ENCODE measurements around the gene SPATA1.

DNA sequence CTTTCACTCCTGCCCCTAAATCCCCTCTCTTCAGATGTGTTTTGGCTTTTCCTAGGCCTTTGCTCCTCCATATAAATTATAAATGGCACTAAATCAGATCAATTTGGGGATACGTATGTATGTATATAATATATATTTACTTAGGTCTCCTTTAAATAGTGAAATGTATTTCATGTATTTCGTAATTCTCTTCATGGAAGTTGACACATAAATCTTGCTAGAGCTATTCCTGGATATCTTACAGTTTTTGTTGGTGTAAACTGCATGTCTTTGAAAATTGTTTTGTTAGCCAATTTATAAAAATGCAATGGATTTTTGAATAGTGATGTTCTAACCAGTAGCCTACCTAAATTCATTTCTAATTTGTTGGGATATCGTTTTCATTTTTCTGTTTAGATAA is 18.1 kb upstream of the SPATA1 start:
- TF ChIP-seq, protein P1, sequence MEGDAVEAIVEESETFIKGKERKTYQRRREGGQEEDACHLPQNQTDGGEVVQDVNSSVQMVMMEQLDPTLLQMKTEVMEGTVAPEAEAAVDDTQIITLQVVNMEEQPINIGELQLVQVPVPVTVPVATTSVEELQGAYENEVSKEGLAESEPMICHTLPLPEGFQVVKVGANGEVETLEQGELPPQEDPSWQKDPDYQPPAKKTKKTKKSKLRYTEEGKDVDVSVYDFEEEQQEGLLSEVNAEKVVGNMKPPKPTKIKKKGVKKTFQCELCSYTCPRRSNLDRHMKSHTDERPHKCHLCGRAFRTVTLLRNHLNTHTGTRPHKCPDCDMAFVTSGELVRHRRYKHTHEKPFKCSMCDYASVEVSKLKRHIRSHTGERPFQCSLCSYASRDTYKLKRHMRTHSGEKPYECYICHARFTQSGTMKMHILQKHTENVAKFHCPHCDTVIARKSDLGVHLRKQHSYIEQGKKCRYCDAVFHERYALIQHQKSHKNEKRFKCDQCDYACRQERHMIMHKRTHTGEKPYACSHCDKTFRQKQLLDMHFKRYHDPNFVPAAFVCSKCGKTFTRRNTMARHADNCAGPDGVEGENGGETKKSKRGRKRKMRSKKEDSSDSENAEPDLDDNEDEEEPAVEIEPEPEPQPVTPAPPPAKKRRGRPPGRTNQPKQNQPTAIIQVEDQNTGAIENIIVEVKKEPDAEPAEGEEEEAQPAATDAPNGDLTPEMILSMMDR (IDR thresholded peaks at IDR 0.05), result no peak
- no peak for TF ChIP-seq EP300 (IDR thresholded peaks at IDR 0.05)

Measured in sigmoid colon (tissue), 4 donors.